Natural killer cell (primary cell): ENCODE measurements around the gene SLC24A3. TPM values are rescaled to one million over a fixed set of nuclear protein-coding genes. Genes with fewer than 3 reads are reported as not detected.

Experiments
- ATAC-seq, 3 donors: fragments of 150-1000 bp in 2 of 3; fragments of 200-7000 bp in 1 of 3; cut with Tn5 transposase; 1 replicate in 1 of 3; 2 replicates in 2 of 3; pipeline ENCODE4 v1.10.0; 2021; ENCODE audit warnings: mild to moderate bottlenecking in 2 of 3, moderate library complexity in 2 of 3
- DNase-seq, 2 donors: peaks; one replicate each; pipeline versions ENCODE4 v3.0.0 to v3.0.0-alpha.2; 2013 to 2021; ENCODE audit warnings: mixed read lengths in 1 of 2
- H3K27ac ChIP-seq: one replicate; pipeline ENCODE4 v1.5.1; 2013; ENCODE audit warnings: mild to moderate bottlenecking, low read length
- H3K27me3 ChIP-seq: one replicate; pipeline ENCODE4 v1.6.1; 2013; ENCODE audit warnings: low read length; ENCODE audit not compliant: control insufficient read depth, insufficient read depth
- H3K36me3 ChIP-seq: one replicate; pipeline ENCODE4 v1.6.1; 2013; ENCODE audit warnings: low read length; ENCODE audit not compliant: control insufficient read depth, insufficient read depth
- H3K4me1 ChIP-seq: one replicate; pipeline ENCODE4 v1.6.1; 2013; ENCODE audit warnings: low read length; ENCODE audit not compliant: control insufficient read depth, insufficient read depth
- H3K4me3 ChIP-seq: one replicate; pipeline ENCODE4 v1.5.1; 2013; ENCODE audit warnings: low read length
- H3K9me3 ChIP-seq: one replicate; pipeline ENCODE4 v1.6.1; 2013; ENCODE audit warnings: low read length; ENCODE audit not compliant: control insufficient read depth, insufficient read depth
- H3K27ac Mint-ChIP-seq, 2 donors: one replicate each; pipeline ENCODE4 v1.8.0; 2022; ENCODE audit warnings: mild to moderate bottlenecking in 2 of 2, mixed read lengths in 2 of 2, moderate library complexity in 1 of 2
- H3K27me3 Mint-ChIP-seq, 2 donors: one replicate each; pipeline ENCODE4 v1.8.0; 2022; ENCODE audit warnings: low read depth in 2 of 2, mixed read lengths in 2 of 2
- H3K36me3 Mint-ChIP-seq: one replicate; pipeline ENCODE4 v1.8.0; 2022; ENCODE audit warnings: mixed read lengths
- H3K4me1 Mint-ChIP-seq, 2 donors: one replicate each; pipeline ENCODE4 v1.8.0; 2022; ENCODE audit warnings: mixed read lengths in 2 of 2
- H3K4me3 Mint-ChIP-seq: one replicate; pipeline ENCODE4 v1.8.0; 2022; ENCODE audit warnings: mild to moderate bottlenecking, moderate library complexity, mixed read lengths
- H3K9me3 Mint-ChIP-seq, 2 donors: one replicate each; pipeline ENCODE4 v1.8.0; 2022; ENCODE audit warnings: mixed read lengths in 2 of 2
- WGBS: methylation state at CpG from one replicate; pipeline ENCODE4 v1.1.7; 2013; ENCODE audit warnings: missing lambda C conversion rate; ENCODE audit not compliant: insufficient coverage; 5-methylcytosine and 5-hydroxymethylcytosine counted together
- intact Hi-C: fragments of 100-400 bp; cut with micrococcal nuclease; formaldehyde crosslinking; loops from one replicate; pipeline ENCODE4 v1.14.2; 2022
- total RNA-seq, 4 donors: library from RNA; stranded (reverse); fragments of 120-200 nt in 1 of 4; gene quantifications; one replicate each; pipeline versions ENCODE4 v1.2.3 to v1.2.4, GENCODE V29; 2013 to 2022
- TF ChIP-seq, protein P1 (sequence below): fragments of 200-600 bp; IDR thresholded peaks from one replicate; pipeline ENCODE4 v1.8.0; 2022; ENCODE audit warnings: antibody characterized with exemption

Gene SLC24A3
- total RNA-seq, 3 donors from 2014 or later (not counting 1 experiment from before 2014, with no cell fraction given) = 0.09 to 5.5 (median 0.99) TPM

DNA sequence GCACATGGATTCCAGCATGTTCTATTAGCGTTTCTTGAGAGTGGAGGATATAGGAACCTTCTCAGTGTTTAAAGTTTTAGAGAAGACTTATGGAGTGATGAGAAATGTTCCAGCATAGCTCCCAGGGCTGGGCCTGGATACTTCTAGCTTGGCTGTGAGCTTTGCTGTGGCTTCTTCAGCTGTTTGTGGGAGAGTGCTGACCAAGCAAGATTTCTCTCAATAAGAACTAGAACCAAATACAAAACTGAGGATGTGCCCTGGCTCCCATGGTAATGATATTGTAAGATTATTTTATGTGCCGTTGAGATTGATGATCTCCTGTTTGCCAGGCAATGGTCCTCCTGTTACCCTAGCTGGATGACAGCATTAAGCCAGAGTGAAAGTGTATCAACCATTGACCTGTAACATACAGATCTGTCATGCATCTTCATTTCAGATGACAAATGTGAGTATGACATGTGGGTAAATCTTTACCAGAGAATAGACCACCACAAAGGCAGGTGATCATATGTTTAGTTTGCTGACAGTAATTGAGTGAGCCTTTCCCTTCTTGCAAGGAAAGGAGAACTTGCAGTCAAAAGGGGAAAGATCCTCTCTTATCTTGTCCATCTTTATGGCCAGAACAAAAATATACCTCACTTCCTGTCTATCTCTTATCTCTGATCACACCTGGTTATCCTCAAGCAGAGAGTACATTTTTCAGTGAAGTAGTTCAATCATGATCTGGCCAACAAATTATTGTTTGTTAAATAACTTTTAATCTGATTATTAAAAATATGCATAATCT lies 180.1 kb downstream of the SLC24A3 start:
- H3K36me3 Mint-ChIP-seq = no peaks in the 10 kb centered on the region
- intact Hi-C loops = no loop called here
- peaks cover 6% of the 10 kb centered on the region for H3K9me3 ChIP-seq
- no peak for ATAC-seq
- peaks cover 5 to 13% of the 10 kb centered on the region in 2 donors for H3K9me3 Mint-ChIP-seq
- H3K4me3 Mint-ChIP-seq = no peak overlapping the region
- no peaks in the 10 kb centered on the region for H3K4me1 ChIP-seq
- H3K27me3 ChIP-seq = no peaks in the 10 kb centered on the region
- H3K27ac ChIP-seq = no peak overlapping the region
- TF ChIP-seq, protein P1, sequence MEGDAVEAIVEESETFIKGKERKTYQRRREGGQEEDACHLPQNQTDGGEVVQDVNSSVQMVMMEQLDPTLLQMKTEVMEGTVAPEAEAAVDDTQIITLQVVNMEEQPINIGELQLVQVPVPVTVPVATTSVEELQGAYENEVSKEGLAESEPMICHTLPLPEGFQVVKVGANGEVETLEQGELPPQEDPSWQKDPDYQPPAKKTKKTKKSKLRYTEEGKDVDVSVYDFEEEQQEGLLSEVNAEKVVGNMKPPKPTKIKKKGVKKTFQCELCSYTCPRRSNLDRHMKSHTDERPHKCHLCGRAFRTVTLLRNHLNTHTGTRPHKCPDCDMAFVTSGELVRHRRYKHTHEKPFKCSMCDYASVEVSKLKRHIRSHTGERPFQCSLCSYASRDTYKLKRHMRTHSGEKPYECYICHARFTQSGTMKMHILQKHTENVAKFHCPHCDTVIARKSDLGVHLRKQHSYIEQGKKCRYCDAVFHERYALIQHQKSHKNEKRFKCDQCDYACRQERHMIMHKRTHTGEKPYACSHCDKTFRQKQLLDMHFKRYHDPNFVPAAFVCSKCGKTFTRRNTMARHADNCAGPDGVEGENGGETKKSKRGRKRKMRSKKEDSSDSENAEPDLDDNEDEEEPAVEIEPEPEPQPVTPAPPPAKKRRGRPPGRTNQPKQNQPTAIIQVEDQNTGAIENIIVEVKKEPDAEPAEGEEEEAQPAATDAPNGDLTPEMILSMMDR = no peak
- H3K4me3 ChIP-seq = no peak overlapping the region
- H3K27ac Mint-ChIP-seq = no peak overlapping the region
- no peaks in the 10 kb centered on the region for H3K36me3 ChIP-seq
- DNase-seq = no peak
- H3K27me3 Mint-ChIP-seq = peaks cover 0 to under 1% of the 10 kb centered on the region in 2 donors
- H3K4me1 Mint-ChIP-seq = peaks cover 0 to 1% of the 10 kb centered on the region in 2 donors
- 93% methylated on average over 2 of the region's 2 CpGs for whole genome bisulfite sequencing

DNA sequence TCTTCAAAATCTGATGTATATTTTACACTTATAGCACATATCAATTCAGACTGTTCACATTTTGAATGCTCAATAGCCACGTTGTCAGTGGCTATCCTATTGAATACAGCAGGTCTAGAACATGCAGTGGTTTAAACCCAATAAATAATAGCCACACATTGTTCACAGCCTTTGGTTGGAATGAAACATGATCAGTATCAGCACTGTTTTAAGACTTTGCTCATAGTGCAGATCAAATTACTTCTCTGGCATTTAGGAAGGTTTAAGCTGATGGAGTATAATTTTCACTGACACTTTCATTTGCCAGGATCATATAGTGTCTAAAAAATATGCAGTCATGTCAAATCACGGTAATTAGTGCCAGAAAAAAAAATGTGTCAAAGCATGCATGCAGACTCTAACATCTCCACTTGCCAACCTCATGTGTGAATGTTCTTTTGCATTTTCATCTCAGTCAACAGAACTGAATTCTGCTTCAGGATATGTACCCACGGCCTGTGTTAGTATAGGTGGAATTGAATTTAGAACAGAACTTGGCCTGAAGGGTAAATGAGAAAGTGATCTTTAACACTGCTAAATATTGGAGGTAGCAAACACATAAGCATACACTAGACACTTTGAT lies 184.1 kb downstream of the SLC24A3 start:
- peaks cover 0 to 6% of the 10 kb centered on the region in 2 donors for H3K4me1 Mint-ChIP-seq
- Histone ChIP-seq H3K4me1 (no peaks in the 10 kb centered on the region), H3K27ac (no peak overlapping the region), H3K4me3 (no peak overlapping the region), H3K27me3 (no peaks in the 10 kb centered on the region), H3K36me3 (no peaks in the 10 kb centered on the region), H3K9me3 (no peaks in the 10 kb centered on the region)
- peaks cover 19% of the 10 kb centered on the region for H3K36me3 Mint-ChIP-seq
- DNase-seq (no peak), ATAC-seq (no peak)
- peaks cover 2 to 7% of the 10 kb centered on the region in 2 donors for H3K9me3 Mint-ChIP-seq
- H3K27ac Mint-ChIP-seq = no peak overlapping the region
- intact Hi-C loops = no loop called here
- TF ChIP-seq, protein P1 = no peak
- H3K27me3 Mint-ChIP-seq = no peaks in the 10 kb centered on the region
- WGBS = 91% methylated on average over 3 of the region's 3 CpGs
- no peak overlapping the region for H3K4me3 Mint-ChIP-seq

DNA sequence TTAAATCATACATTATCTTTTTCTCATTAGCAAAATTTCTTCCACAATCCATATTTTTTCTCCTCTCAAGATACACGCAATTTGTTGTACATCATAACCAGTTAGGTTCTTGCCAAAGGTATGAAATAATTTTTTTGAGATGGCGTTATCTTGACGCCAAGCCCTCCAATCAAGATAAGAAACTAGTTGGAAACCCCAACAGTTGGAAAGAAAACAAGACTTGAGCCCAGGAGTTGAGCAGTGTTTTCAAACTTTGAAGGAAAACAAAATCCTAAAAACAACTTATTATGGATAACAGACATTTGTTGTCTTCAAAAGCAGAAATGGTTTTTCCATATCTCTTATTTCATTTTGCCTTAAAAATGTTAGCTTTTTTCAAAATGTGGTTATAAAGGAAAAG lies 184.8 kb downstream of the SLC24A3 start:
- Mint-ChIP-seq H3K9me3 (peaks cover 2 to 7% of the 10 kb centered on the region in 2 donors), H3K4me1 (peaks cover 0 to 6% of the 10 kb centered on the region in 2 donors), H3K27me3 (peaks cover 2 to 6% of the 10 kb centered on the region in 2 donors), H3K27ac (no peak overlapping the region), H3K36me3 (peaks cover 19% of the 10 kb centered on the region), H3K4me3 (no peak overlapping the region)
- ATAC-seq (no peak), DNase-seq (no peak)
- Histone ChIP-seq H3K27me3 (no peaks in the 10 kb centered on the region), H3K27ac (no peak overlapping the region), H3K9me3 (no peaks in the 10 kb centered on the region), H3K36me3 (no peaks in the 10 kb centered on the region), H3K4me3 (no peak overlapping the region), H3K4me1 (no peaks in the 10 kb centered on the region)
- intact Hi-C loops = no loop called here
- 100% methylated on average over 2 of the region's 3 CpGs for WGBS
- TF ChIP-seq, protein P1 = no peak
